GM12873 (cell line): ENCODE data around the gene DAPK1.

Source experiments
- CTCF ChIP-seq: IDR thresholded peaks from 2 replicates; pipeline ENCODE4 v1.5.1; 2012; ENCODE audit warnings: low read depth, mild to moderate bottlenecking, moderate library complexity, low read length, control low read depth; ENCODE audit not compliant: insufficient read depth; ENCODE audit errors: missing control alignments

The DAPK1 gene

GRCh38 chr9:87490225-87490624, 7.4 kb upstream of the DAPK1 start:
- TF ChIP-seq CTCF = no peak

- no peak for TF ChIP-seq CTCF
These were observed 6.8 kb upstream of the DAPK1 start for GRCh38 chr9:87490907-87491306.

GRCh38 chr9:87491523-87491922, 6.1 kb upstream of the DAPK1 start:
- no peak for TF ChIP-seq CTCF

- TF ChIP-seq CTCF = no peak
These were observed 5.0 kb upstream of the DAPK1 start for GRCh38 chr9:87492642-87493041.

- no peak for TF ChIP-seq CTCF
These were observed 2.6 kb upstream of the DAPK1 start for GRCh38 chr9:87494970-87495471.

GRCh38 chr9:87497080-87497603, 525 bp upstream of the DAPK1 start:
- no peak for TF ChIP-seq CTCF

GRCh38 chr9:87498046-87498810, 561 bp downstream of the DAPK1 start:
- TF ChIP-seq CTCF = peak; percentile 26
